ENCODE results near the gene MYEF2. TPM values are rescaled to one million over a fixed set of nuclear protein-coding genes. Genes with fewer than 3 reads are reported as not detected.
A peak's percentile ranks its signal among the peaks of the same experiment; 100 is the strongest.

MYEF2 gene
- total and polyA plus RNA-seq, 10 of the 15 experiments (the other 5 are each of a cell fraction or from before 2014, with no cell fraction given) = 9.2 to 47.0 (median 19.9) TPM

- 79% methylated on average over 3 of the region's 3 CpGs for WGBS (ENCODE audit: insufficient coverage, insufficient replicate concordance, low lambda C conversion rate, missing lambda C conversion rate)
- FAIRE-seq (no peak), ATAC-seq (peak; percentile 59), DNase-seq (ENCODE audit: low read depth, low spot score) (peak; percentile 16)
- H3K4me1 ChIP-seq (ENCODE audit: control insufficient read depth, insufficient read depth, low read length) = peaks cover 15% of the 10 kb centered on the region; the same call in 1 of the 2 replicates
- no peaks in the 10 kb centered on the region for H4K20me1 ChIP-seq (ENCODE audit: control insufficient read depth, insufficient read depth)
- peaks cover 5% of the 10 kb centered on the region; the same call in 2 of the 3 replicates for H3K9me3 ChIP-seq (replicated peaks; ENCODE audit: control insufficient read depth, insufficient read depth, low read length)
- H3K27me3 ChIP-seq (replicated peaks in 1 of 2; ENCODE audit: control insufficient read depth in 2 of 2, insufficient read depth in 2 of 2, low read length in 1 of 2) = no peaks in the 10 kb centered on the region
- H3K4me3 ChIP-seq = no peak overlapping the region
- H3K9ac ChIP-seq (ENCODE audit: control insufficient read depth, insufficient read depth, low read length) = no peak overlapping the region
- in situ Hi-C loops (cut with MboI) (no loop called here), intact Hi-C loops (cut with micrococcal nuclease; ENCODE audit: unreplicated experiment) (no loop called here)
- H3K4me2 ChIP-seq (ENCODE audit: control insufficient read depth, insufficient read depth) = no peak overlapping the region; the same call in 1 of the 2 replicates
- SMC1A ChIA-PET (ENCODE audit: uncharacterized antibody, unreplicated experiment) = no interaction called here
- POLR2A ChIA-PET = no interaction called here
- BruUV-seq (replicated peaks) = no TSS peak
- H3K27ac ChIP-seq (ENCODE audit: control insufficient read depth, insufficient read depth) = no peak overlapping the region
- H3K79me2 ChIP-seq (ENCODE audit: control insufficient read depth, insufficient read depth, low read length) = peaks cover 45% of the 10 kb centered on the region
- H3K36me3 ChIP-seq (ENCODE audit: control insufficient read depth in 2 of 2, insufficient read depth in 2 of 2, low read length in 1 of 2) = no peaks in the 10 kb centered on the region; a peak in 1 of 4 replicates
- CTCF ChIA-PET = interaction anchor here (0.9 kb wide), 1 partner anchor 16 kb away, joined by 3 read pairs; no protein-coding TSS in a partner anchor
- TF ChIP-seq NR2F1 (conservative IDR thresholded peaks at IDR 0.05) (peak; percentile 59; the same call in 1 of the 2 replicates), JUNB (IDR thresholded peaks at IDR 0.05) (peak; percentile 18; the same call in 1 of the 2 replicates), CBX3 (IDR thresholded peaks at IDR 0.05; ENCODE audit: borderline replicate concordance, low read depth) (no peak)
- RAD21 ChIA-PET (ENCODE audit: unreplicated experiment) = no interaction called here
- H2AFZ ChIP-seq (ENCODE audit: control insufficient read depth, low read depth, low read length) = no peak overlapping the region
These were observed 3.0 kb downstream of the MYEF2 start for GRCh38 chr15:48175126-48175525.

GRCh38 chr15:48170981-48171380 is 7.1 kb downstream of the MYEF2 start:
- ChIA-PET SMC1A (ENCODE audit: uncharacterized antibody, unreplicated experiment) (no interaction called here), POLR2A (no interaction called here), CTCF (no interaction called here), RAD21 (ENCODE audit: unreplicated experiment) (no interaction called here)
- DNase-seq (ENCODE audit: low read depth, low spot score) (no peak), FAIRE-seq (no peak), ATAC-seq (no peak; the same call in 2 of the 3 replicates)
- 100% methylated on average over 1 of the region's 1 CpG for WGBS (ENCODE audit: insufficient coverage, insufficient replicate concordance, low lambda C conversion rate, missing lambda C conversion rate)
- Histone ChIP-seq H3K4me2 (ENCODE audit: control insufficient read depth, insufficient read depth) (no peak overlapping the region), H3K9me3 (replicated peaks; ENCODE audit: control insufficient read depth, insufficient read depth, low read length) (peaks cover 5% of the 10 kb centered on the region; the same call in 2 of the 3 replicates), H2AFZ (ENCODE audit: control insufficient read depth, low read depth, low read length) (no peak overlapping the region), H3K79me2 (ENCODE audit: control insufficient read depth, insufficient read depth, low read length) (peaks cover 29% of the 10 kb centered on the region), H3K36me3 (ENCODE audit: control insufficient read depth in 2 of 2, insufficient read depth in 2 of 2, low read length in 1 of 2) (peaks cover 0 to 13% of the 10 kb centered on the region in 2 experiments; a peak in 2 of 4 replicates), H3K4me1 (ENCODE audit: control insufficient read depth, insufficient read depth, low read length) (0 out of 2 replicates have a peak, but pooled peaks cover 7% of the 10 kb centered on the region), H3K9ac (ENCODE audit: control insufficient read depth, insufficient read depth, low read length) (no peak overlapping the region), H3K27me3 (replicated peaks in 1 of 2; ENCODE audit: control insufficient read depth in 2 of 2, insufficient read depth in 2 of 2, low read length in 1 of 2) (no peaks in the 10 kb centered on the region), H4K20me1 (ENCODE audit: control insufficient read depth, insufficient read depth) (no peaks in the 10 kb centered on the region), H3K27ac (ENCODE audit: control insufficient read depth, insufficient read depth) (no peak overlapping the region), H3K4me3 (no peak overlapping the region)
- intact Hi-C loops (cut with micrococcal nuclease; ENCODE audit: unreplicated experiment) = no loop called here
- in situ Hi-C loops (cut with MboI) = loop anchor here (25.0 kb wide), 1 partner anchor 641 kb away; the partner anchor contains the start of gene CEP152
- no peak for TF ChIP-seq CTCF (IDR thresholded peaks at IDR 0.05 in 2 of 3, conservative IDR thresholded peaks at IDR 0.05 in 1 of 3; ENCODE audit: control insufficient read depth in 2 of 3, extremely low read depth in 1 of 3, insufficient read depth in 1 of 3, low read depth in 3 of 3, low read length in 3 of 3)
- TF ChIP-seq ATF7 (IDR thresholded peaks at IDR 0.05; ENCODE audit: low read depth) = no peak
- TF ChIP-seq SUPT20H (IDR thresholded peaks at IDR 0.05; ENCODE audit: borderline replicate concordance, control insufficient read depth, low read depth, low read length) = no peak
- TF ChIP-seq TCF12 (IDR thresholded peaks at IDR 0.05; ENCODE audit: low read depth, low read length) = no peak
- TF ChIP-seq BCLAF1 (IDR thresholded peaks at IDR 0.05) = no peak
- TF ChIP-seq EGR1 (IDR thresholded peaks at IDR 0.05; ENCODE audit: borderline replicate concordance in 1 of 2, low read depth in 2 of 2, low read length in 2 of 2) = no peak
- no TSS peak for BruUV-seq (replicated peaks)
